ENCODE data around the gene FANCD2.

DNA sequence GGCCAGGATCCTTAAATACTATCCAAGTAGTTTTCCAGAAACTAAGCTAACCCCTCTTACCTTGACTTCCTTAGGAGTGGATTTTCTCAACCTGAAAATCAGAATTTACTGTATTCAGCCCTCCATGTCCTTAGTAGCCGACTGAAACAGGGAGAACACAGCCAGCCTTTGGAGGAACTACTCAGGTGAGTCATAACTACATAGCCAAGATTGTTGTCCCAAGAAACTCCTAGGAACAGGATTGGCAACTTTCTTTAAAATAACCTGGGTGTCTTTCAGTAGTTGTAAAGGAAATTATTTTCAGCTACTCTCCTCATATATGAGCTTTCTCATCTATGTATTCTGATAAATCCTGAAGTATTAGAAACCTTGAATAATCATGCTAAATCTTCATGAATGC, 59.5 kb downstream of the FANCD2 start:
- TF ChIP-seq, protein P1, sequence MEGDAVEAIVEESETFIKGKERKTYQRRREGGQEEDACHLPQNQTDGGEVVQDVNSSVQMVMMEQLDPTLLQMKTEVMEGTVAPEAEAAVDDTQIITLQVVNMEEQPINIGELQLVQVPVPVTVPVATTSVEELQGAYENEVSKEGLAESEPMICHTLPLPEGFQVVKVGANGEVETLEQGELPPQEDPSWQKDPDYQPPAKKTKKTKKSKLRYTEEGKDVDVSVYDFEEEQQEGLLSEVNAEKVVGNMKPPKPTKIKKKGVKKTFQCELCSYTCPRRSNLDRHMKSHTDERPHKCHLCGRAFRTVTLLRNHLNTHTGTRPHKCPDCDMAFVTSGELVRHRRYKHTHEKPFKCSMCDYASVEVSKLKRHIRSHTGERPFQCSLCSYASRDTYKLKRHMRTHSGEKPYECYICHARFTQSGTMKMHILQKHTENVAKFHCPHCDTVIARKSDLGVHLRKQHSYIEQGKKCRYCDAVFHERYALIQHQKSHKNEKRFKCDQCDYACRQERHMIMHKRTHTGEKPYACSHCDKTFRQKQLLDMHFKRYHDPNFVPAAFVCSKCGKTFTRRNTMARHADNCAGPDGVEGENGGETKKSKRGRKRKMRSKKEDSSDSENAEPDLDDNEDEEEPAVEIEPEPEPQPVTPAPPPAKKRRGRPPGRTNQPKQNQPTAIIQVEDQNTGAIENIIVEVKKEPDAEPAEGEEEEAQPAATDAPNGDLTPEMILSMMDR (IDR thresholded peaks at IDR 0.05), result no peak
- TF ChIP-seq EP300 (IDR thresholded peaks at IDR 0.05) (no peak), POLR2A (IDR thresholded peaks at IDR 0.05) (no peak)
